HG02642 (cell line): ENCODE measurements around the gene MYO15A.
A peak's percentile ranks its signal among the peaks of the same experiment; 100 is the strongest.
"Not testable (repeated sequence)": the region's sequence is repeated elsewhere in the genome, so short reads cannot be mapped to it uniquely, and the experiment has no call there.

Experiments
- ATAC-seq: cut with Tn5 transposase; IDR thresholded peaks from one replicate; pipeline ENCODE4 v1.9.1; 2021; ENCODE audit warnings: mild to moderate bottlenecking; ENCODE audit not compliant: unreplicated experiment, poor library complexity

MYO15A gene

DNA sequence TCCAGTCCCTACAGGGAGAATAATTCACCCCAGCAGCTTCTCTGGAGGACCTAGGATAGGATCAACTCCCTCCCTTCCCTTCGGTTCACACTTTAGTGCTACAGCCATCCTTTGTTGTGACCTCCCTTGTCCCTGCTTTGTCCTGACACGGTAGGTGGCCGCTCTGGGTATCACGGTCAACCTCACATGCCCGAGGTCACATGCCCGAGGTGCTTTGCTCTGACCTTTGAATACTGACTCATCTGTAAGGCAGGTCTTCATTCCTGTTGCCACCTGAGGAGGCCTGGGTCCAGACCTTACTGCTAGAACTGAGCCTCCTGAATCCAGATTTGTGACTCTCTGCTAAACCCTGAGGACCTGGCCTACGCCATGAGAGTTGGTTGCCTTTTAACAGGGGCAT lies 94.8 kb downstream of the MYO15A start:
- ATAC-seq: no peak

DNA sequence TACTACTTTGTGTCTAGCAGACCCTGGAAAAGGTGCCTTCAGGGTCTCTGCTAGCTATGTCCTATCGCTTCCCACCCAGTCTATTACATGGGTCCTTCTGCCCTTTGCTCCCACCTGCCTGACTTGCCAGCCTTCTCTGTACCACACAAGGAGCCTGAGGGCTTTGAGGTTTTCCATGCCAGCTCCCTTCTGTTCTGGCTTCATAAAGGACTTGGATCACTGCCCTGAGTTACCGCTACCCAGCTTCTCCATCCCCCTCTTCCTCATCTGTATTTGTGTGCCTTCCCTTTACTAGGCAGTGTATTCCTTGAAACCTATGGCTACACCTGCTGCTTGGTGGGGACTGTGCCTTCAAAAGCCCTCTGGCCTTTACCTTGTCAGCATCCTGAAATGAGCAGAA lies 97.3 kb downstream of the MYO15A start:
- no peak for ATAC-seq

DNA sequence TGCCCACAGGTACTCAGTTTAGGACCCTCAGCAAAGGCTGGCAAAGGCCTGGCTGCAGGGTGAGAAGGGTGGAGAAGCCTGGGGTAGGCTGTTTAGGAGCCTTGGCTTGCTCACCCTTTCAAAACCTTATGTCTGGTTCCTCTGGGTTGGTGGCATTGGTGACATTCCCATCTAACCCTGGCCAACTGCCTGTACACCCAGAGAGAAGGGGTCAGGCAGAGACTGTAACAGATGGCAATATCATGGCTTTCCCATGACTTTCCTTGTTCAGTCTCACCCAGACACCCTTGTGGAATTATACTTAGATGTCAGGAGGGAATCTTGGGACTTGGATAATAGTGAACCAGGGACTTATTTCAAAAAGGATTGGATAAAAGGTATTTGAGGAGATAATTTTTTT lies 98.4 kb downstream of the MYO15A start:
- ATAC-seq: no peak

DNA sequence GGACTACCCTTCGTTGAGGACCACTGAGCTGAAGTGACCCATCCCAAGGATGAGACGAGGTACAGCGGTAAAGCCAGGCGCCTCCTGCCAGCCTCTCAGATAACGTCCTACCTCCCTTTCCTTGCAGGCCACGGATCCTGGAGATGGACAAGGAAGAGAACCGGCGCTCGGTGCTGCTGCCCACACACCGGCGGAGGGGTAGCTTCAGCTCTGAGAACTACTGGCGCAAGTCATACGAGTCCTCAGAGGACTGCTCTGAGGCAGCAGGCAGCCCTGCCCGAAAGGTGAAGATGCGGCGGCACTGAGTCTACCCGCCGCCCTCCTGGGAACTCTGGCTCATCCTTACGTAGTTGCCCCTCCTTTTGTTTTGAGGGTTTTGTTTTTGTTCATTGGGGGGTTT lies 99.5 kb downstream of the MYO15A start:
- ATAC-seq: no peak

DNA sequence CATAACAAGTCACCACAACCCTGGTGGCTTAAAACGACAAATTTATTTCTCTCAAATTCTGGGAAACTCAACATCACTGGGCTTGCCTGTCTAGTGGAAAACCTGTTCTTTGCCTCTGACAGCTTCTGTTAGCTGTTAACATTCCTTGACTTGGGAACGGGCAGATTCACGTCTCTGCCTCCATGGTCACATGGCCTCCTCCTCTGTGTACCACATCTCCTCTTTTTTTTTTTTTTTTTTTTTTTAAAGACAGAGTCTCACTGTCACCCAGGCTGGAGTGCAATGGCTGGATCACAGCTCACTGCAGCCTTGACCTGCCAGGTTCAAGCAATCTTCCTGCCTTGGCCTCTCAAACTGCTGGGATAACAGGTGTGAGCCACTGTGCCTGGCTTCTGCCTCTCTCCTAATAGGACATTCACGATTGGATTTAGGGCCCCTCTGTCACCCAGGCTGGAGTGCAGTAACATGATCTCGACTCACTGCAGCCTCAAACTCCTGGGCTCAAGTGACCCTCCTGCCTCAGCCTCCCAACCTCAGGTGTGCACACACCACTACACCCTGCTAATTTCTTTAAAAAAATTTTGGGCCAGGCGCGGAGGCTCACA lies 105.2 kb downstream of the MYO15A start:
- ATAC-seq: no peak

DNA sequence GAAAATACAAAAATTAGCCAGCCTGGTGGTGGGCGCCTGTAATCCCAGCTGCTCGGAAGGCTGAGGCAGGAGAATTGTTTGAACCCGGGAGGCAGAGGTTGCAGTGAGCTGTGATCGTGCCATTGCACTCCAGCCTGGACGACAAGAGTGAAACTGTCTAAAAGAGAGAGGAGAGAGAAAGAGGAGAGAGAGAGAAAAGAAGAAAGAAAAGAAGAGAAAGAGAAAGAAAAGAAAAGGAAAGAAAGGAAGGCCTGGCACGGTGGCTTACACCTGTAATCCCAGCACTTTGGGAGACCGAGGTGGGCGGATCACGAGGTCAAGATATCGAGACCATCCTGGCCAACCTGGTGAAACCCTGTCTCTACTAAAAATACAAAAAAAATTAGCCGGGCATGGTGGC lies 108.3 kb downstream of the MYO15A start:
- not testable (repeated sequence) for ATAC-seq

DNA sequence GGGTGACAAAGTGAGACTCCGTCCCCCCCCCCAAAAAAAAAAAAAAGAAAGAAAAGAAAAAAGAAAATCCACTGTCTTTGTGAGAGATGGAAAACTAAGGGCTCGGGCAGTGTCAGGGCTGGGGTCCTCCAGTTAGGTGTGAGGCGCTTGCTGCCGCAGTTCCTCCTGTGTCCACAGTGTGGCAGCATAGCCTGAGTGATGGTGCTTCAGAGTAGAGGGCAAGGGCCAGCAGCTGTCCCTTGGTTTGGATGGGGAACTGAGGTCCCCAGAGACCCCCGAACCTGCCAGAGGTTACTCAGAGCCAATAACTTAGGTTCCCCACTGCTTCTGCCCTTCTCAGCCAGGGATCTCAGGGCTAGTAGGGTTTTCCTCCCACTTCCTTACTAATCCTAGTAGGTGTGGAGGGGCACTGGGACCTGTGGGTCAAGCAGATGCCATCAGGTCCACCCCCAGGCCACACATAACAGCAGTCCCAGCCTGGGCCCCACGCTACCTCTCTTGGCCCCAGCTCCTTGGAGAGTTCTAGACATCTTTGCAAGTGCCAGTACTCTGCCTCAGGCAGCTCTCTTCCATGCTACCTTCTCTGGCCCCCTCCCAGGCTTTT lies 109.0 kb downstream of the MYO15A start:
- no peak for ATAC-seq

DNA sequence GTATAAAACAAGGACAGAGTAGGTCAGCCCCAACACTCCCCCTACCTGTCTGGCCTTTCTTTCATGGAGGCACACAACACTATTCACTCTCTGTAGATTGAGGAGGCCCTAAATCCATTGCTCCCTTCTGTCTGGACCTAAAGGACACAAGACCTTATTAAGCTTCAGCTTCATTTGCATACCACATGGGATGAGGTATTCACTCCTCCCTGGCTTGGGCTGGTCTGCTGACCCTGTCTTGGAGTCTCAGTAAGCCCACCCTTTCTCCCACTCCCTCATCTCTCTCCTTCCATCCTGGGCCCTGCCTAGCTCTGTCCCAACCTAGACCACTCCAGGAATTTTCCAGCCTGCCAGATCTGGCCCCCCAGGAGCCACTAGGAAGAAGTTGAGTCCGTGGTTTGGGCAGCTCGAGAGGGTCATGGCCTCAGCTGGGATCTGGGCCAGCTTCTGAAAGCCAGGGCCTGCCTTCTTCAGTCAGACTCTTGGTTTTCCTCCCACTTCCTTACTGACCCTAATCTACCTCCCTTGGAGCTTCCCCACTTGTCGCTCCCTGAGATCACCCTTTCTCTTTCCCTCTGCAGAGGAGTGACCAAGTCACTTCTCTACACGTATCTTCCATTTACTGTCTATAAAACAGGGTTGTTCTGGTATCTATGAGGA lies 110.3 kb downstream of the MYO15A start:
- ATAC-seq: no peak

DNA sequence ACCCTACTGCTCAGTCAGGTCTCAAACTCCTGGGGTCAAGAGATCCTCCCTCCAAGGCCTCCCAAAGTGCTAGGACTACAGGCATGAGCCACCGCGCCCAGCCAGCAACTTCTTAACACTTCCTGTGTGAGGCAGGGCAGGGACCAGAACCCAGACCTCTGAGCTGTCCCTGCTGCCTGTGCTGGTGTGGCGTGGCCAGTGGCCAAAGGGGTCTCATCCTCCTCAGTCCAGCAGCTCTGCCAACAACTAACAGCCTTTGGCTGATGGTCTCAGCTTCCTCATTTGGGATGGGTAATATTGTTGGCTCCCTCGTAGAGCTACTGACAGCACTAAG lies 115.5 kb downstream of the MYO15A start:
- ATAC-seq: no peak

DNA sequence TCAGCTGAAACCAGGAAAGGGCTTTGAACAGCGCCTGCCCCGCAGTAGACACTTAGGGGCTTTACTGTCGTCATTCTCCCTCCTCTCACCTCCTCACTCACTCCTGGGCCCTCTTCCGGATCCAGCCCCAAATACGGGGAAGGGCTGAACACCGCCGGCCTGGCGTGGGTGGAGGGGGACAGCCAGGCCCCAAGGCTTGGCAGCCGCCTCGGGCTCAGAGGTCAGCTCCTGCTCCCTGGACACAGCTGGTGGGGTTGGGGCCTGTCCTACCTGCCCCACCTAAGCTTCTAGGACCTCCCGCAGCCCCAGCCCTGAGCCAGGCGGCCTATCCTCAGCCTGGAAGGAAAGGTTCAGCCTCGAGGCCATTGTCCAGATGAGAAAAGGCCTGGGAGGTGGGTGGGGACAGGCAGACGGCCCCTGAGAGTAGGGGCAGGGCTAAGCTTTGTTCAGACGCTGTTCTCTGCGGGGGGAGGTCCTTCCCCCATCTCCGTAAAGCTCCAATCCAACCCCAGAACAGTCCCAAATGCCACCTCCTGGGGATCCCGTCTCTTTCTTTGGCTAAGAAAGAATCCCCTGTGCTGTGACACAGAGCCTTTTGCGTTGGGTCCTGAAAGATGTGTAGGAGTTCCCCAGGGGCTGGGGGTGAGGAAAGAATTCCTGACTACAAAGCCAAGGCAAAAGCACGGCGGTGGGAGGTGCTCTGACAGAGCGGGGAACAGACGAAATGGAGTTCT lies 116.0 kb downstream of the MYO15A start:
- no peak for ATAC-seq

DNA sequence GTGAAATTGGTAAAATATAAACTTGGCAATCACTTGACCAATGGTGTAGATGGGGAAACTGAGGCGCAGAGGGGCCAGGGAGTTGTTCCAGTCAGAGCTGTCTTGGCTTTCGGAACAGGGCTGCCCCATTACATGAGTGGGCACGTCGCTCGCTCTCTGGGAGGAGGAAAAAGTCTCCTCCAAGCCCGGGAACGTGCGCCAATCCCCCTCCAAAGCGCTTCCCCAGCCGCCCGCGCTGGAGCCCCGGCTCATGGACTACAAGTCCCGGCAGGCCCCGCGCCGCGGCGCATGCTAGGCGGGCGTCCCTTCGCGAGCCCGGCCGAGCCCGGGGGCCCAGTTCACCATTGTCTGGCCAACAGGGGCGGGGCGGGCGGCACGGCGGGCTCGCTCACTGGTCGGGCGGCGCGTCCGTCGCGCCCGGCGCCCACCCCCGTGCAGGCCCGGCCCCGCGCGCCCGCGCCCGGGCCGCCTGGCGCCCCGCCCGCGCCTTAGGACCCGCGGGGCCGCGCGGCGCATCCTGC lies 116.6 kb downstream of the MYO15A start, which contains the start of gene LLGL1:
Gene LLGL1 (plus strand): TSS at position 515 of the 521 bp plus-strand sequence. CDS start 48 bp downstream, outside the sequence.
- ATAC-seq: peak; percentile 89

DNA sequence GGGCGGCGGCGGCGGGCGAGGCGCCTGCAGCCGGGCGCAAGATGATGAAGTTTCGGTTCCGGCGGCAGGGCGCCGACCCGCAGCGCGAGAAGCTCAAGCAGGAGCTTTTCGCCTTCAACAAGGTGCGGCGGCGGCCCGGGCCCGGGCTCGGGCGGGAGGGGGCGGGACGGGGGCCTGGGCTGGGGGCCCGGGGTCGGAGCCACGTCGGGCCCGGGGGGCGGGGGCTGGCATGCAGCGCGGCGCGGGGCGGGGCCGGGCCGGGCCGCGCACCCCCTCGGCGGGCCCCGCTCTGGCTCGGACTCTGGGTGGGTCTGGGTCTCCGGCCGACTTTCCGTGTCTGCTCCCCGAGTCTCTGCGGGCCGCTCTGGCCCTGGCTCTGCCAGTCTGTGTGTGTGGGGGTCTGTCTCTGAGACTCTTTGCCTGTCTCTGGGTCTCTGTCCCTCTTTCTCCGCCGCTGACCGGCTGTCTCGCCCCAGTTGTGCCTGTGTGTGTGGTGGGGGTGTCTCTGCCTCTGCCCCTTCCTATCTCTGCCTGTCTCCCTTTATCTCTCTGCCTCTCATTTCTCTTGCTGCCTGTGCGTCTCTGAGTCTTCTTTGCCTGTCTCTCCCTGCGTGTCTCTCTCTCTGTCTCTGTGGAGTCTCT lies 117.2 kb downstream of the MYO15A start:
- ATAC-seq: peak; percentile 13

DNA sequence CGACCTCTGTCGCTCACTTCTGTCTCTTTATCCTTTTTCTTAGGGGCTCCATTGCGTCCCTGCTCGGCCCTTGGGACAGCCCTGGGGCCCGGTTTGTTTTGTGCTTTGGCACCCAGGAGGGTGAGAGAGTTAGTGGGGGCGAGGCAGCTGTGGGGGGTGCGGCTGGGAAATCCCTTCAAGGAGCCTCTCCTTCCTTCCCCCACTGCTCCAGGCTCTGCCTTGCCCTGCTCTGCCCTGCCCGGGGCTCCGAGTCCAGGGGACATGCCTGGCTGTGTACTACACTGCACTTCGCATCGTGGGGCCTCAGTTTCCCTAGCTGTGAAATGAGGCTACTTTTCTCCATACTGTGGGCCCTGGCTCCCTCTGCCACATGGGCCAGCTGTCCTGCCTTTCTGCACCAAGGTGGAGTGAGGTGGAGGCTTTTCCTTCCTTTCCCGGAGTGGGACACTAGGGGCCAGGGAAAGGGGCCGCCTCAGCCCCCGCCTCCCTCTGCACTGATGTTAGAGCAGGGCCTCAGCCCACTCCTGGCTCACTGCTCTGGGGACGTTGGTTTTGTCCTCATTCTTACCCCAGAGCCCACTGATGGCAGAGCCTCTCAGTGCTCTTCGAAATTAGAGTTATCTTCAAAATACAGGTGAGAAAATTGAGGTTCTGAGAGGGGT lies 117.9 kb downstream of the MYO15A start:
- no peak for ATAC-seq

DNA sequence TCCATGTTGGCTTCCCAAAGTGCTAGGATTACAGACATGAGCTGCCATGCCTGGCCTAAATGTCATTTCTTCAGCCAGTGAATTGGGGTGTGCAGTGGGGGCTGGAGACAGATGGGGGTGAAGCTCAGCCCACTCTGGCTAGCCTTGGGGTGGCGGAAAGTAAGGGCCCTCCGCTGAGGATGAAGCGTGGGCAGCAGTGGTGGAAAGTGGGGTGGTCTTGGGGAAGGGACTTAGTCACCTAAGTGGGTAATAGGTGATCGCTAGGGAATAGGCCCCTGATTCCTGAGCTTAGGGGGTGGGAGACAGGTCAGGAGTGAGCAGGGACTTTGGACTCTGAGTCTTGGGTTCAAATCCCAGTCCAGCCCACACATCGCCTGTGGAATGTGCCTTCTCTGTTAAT lies 119.1 kb downstream of the MYO15A start:
- no peak for ATAC-seq

DNA sequence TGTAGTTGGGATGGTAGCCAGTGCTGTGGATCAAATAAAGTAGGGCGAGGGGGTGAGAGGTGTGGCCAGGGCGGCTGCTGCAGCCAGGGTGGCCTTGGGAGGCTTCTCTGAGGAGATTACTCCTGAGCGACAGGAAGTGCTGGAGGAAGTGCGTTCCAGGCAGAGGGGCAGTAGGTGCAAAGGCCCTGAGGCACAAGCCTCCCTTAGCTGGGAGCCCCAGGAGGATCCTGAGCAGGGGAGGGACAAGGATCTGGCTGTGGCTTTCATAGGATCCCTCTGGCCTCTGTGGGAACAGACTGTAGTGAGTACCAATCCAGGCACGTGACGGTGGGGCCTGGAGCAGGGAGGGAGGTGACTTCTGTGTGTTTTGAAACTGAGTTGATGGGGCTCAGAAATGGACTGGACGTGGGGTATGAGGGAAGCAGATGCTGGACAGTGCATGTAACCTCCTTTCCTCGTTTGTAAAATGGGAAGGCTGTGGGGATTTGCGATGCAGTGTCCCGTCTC lies 119.7 kb downstream of the MYO15A start:
- ATAC-seq: no peak

DNA sequence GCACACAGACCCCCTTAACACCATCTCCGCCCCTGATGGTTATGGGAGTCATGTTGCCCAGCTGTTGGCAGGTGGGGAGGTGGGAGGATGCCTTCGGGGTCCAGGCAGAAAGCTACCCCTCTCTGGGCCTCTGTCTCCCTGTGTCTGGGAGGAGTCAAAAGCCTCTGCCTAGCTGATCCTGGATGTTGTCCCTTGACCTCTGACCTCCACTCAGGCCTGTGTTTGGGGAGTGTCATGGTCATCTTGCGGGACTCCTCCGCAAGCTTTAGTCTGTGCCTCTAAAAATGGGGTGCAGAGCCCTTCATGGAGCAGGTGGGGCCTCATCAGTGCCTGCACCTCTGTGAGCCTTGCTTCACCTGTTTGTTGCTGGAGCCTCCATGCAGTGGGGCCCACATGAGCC lies 120.7 kb downstream of the MYO15A start:
- ATAC-seq: no peak
